OCI-M1 (cell line): ENCODE measurements around the gene ELK1.

ENCODE experiments used
- DNase-seq: peaks from one replicate; lab custom pipeline; 2025; lab: John Stamatoyannopoulos, UW

ELK1 gene

GRCh38 chrX:47644557-47645091 lies 5.7 kb downstream of the ELK1 start:
- DNase-seq = no peak

GRCh38 chrX:47643926-47644325 lies 6.4 kb downstream of the ELK1 start:
- DNase-seq = no peak

- DNase-seq = no peak
These were observed 11.5 kb downstream of the ELK1 start for GRCh38 chrX:47638816-47639215.

- peak; percentile 87 for DNase-seq
These were observed 12.7 kb downstream of the ELK1 start for GRCh38 chrX:47637546-47638195.

GRCh38 chrX:47634871-47635575 lies 15.3 kb downstream of the ELK1 start:
- DNase-seq = no peak

GRCh38 chrX:47633689-47634590 lies 16.4 kb downstream of the ELK1 start:
- no peak for DNase-seq

GRCh38 chrX:47632666-47633065 lies 17.7 kb downstream of the ELK1 start:
- no peak for DNase-seq

GRCh38 chrX:47631676-47632075 lies 18.7 kb downstream of the ELK1 start:
- DNase-seq = no peak

GRCh38 chrX:47629419-47630200 lies 20.8 kb downstream of the ELK1 start, which contains the start of gene CFP:
Gene CFP (minus strand): TSS chrX:47629930. CDS start chrX:47629844, 86 bp downstream.
- peak; percentile 70 for DNase-seq

GRCh38 chrX:47628982-47629381 lies 21.4 kb downstream of the ELK1 start:
- peak; percentile 47 for DNase-seq

GRCh38 chrX:47625365-47625764 lies 25.0 kb downstream of the ELK1 start:
- DNase-seq = no peak

GRCh38 chrX:47623540-47624027 lies 26.8 kb downstream of the ELK1 start:
- DNase-seq = peak; percentile 56

- no peak for DNase-seq
These were observed 28.5 kb downstream of the ELK1 start for GRCh38 chrX:47621851-47622250.

GRCh38 chrX:47620303-47620685 lies 30.1 kb downstream of the ELK1 start:
- DNase-seq = no peak

- DNase-seq = peak; percentile 89
These were observed 30.7 kb downstream of the ELK1 start, which contains the start of gene SYN1 for GRCh38 chrX:47619486-47620302. Gene SYN1 (minus strand): TSS chrX:47619857. CDS start chrX:47619728, 129 bp downstream.

- DNase-seq = no peak
These were observed 31.4 kb downstream of the ELK1 start for GRCh38 chrX:47618923-47619485.

GRCh38 chrX:47614618-47615017 lies 35.7 kb downstream of the ELK1 start:
- no peak for DNase-seq

GRCh38 chrX:47613082-47613481 lies 37.3 kb downstream of the ELK1 start:
- DNase-seq = peak; percentile 2

- no peak for DNase-seq
These were observed 37.9 kb downstream of the ELK1 start for GRCh38 chrX:47612418-47612817.

- DNase-seq = no peak
These were observed 38.4 kb downstream of the ELK1 start for GRCh38 chrX:47611926-47612325.
